Measurements from ENCODE around the gene CSNK1A1.
A peak's percentile ranks its signal among the peaks of the same experiment; 100 is the strongest.

The CSNK1A1 gene

GRCh38 chr5:149504677-149505076 lies 46.6 kb downstream of the CSNK1A1 start:
- no peak for TF ChIP-seq CTCF (IDR thresholded peaks at IDR 0.05; ENCODE audit: low read depth, low read length, missing control alignments)
- H3K4me3 ChIP-seq (replicated peaks; ENCODE audit: low read depth, low read length) = no peak overlapping the region
- DNase-seq (ENCODE audit: extremely low read depth, low read depth) = no peak

- no peak for TF ChIP-seq CTCF (IDR thresholded peaks at IDR 0.05; ENCODE audit: low read depth, low read length, missing control alignments)
- no peak for DNase-seq (ENCODE audit: extremely low read depth, low read depth)
- no peak overlapping the region for H3K4me3 ChIP-seq (replicated peaks; ENCODE audit: low read depth, low read length)
Measured at GRCh38 chr5:149503006-149503405, 48.2 kb downstream of the CSNK1A1 start.

- no peak for TF ChIP-seq CTCF (IDR thresholded peaks at IDR 0.05; ENCODE audit: low read depth, low read length, missing control alignments)
- peak; percentile 52 for DNase-seq (ENCODE audit: extremely low read depth, low read depth)
- no peak overlapping the region for H3K4me3 ChIP-seq (replicated peaks; ENCODE audit: low read depth, low read length)
Measured at GRCh38 chr5:149500922-149501582, 50.2 kb downstream of the CSNK1A1 start.

GRCh38 chr5:149498724-149499336 lies 52.4 kb downstream of the CSNK1A1 start:
- DNase-seq (ENCODE audit: extremely low read depth, low read depth) = no peak
- no peak overlapping the region for H3K4me3 ChIP-seq (replicated peaks; ENCODE audit: low read depth, low read length)
- TF ChIP-seq CTCF (IDR thresholded peaks at IDR 0.05; ENCODE audit: low read depth, low read length, missing control alignments) = no peak

GRCh38 chr5:149497357-149497756 lies 53.9 kb downstream of the CSNK1A1 start:
- peak; percentile 42 for DNase-seq (ENCODE audit: extremely low read depth, low read depth)
- no peak for TF ChIP-seq CTCF (IDR thresholded peaks at IDR 0.05; ENCODE audit: low read depth, low read length, missing control alignments)

GRCh38 chr5:149496917-149497316 lies 54.3 kb downstream of the CSNK1A1 start:
- TF ChIP-seq CTCF (IDR thresholded peaks at IDR 0.05; ENCODE audit: low read depth, low read length, missing control alignments) = no peak
- H3K4me3 ChIP-seq (replicated peaks; ENCODE audit: low read depth, low read length) = no peak overlapping the region
- DNase-seq (ENCODE audit: extremely low read depth, low read depth) = no peak

More at GRCh38 chr5:149497357-149497756, 53.9 kb downstream of the CSNK1A1 start:
- no peak overlapping the region for H3K4me3 ChIP-seq (replicated peaks; ENCODE audit: low read depth, low read length)
